HUES6 (cell line): ENCODE data around the gene ARPC2.

Experiments used
- H3K27ac ChIP-seq: 2 replicates; pipeline ENCODE4 v1.7.0; 2013; ENCODE audit warnings: low read depth, mild to moderate bottlenecking, low read length, inconsistent platforms
- H3K27me3 ChIP-seq: 2 replicates; pipeline ENCODE4 v1.6.1; 2013; ENCODE audit warnings: low read length; ENCODE audit not compliant: control insufficient read depth, insufficient read depth
- H3K36me3 ChIP-seq: 2 replicates; pipeline ENCODE4 v1.6.1; 2013; ENCODE audit warnings: low read length; ENCODE audit not compliant: control insufficient read depth, insufficient read depth
- H3K4me1 ChIP-seq: 2 replicates; pipeline ENCODE4 v1.6.1; 2013; ENCODE audit warnings: low read length; ENCODE audit not compliant: control insufficient read depth, insufficient read depth
- H3K4me3 ChIP-seq: 2 replicates; pipeline ENCODE4 v1.5.1; 2013; ENCODE audit warnings: low read depth, low read length
- H3K9ac ChIP-seq: one replicate; pipeline ENCODE4 v1.6.1; 2013; ENCODE audit warnings: mild to moderate bottlenecking, low read length
- H3K9me3 ChIP-seq: 2 replicates; pipeline ENCODE4 v1.6.1; 2013; ENCODE audit warnings: low read depth, low read length; ENCODE audit not compliant: control insufficient read depth, insufficient read depth

ARPC2 gene

GRCh38 chr2:218186876-218187275, 30.1 kb upstream of the ARPC2 start:
- H3K9ac ChIP-seq = no peak overlapping the region
- H3K4me3 ChIP-seq = no peak overlapping the region
- no peaks in the 10 kb centered on the region for H3K4me1 ChIP-seq
- no peak overlapping the region for H3K27ac ChIP-seq
- H3K36me3 ChIP-seq = no peaks in the 10 kb centered on the region
- H3K27me3 ChIP-seq = no peaks in the 10 kb centered on the region
- no peaks in the 10 kb centered on the region for H3K9me3 ChIP-seq

- no peaks in the 10 kb centered on the region for H3K9me3 ChIP-seq
- H3K9ac ChIP-seq = no peak overlapping the region
- H3K4me1 ChIP-seq = 0 out of 2 replicates have a peak, but pooled peaks cover 2% of the 10 kb centered on the region
- no peak overlapping the region for H3K27ac ChIP-seq
- no peaks in the 10 kb centered on the region for H3K27me3 ChIP-seq
- H3K4me3 ChIP-seq = no peak overlapping the region
- no peaks in the 10 kb centered on the region for H3K36me3 ChIP-seq
Observed at GRCh38 chr2:218187296-218188015, 29.5 kb upstream of the ARPC2 start.

- Histone ChIP-seq H3K27ac (no peak overlapping the region), H3K9me3 (no peaks in the 10 kb centered on the region), H3K4me1 (0 out of 2 replicates have a peak, but pooled peaks cover 3% of the 10 kb centered on the region)
Observed at GRCh38 chr2:218188528-218188927, 28.5 kb upstream of the ARPC2 start.

GRCh38 chr2:218192902-218193430, 24.0 kb upstream of the ARPC2 start:
- no peak overlapping the region for H3K27ac ChIP-seq
- no peaks in the 10 kb centered on the region for H3K36me3 ChIP-seq
- H3K27me3 ChIP-seq = no peaks in the 10 kb centered on the region
- H3K4me1 ChIP-seq = 0 out of 2 replicates have a peak, but pooled peaks cover 3% of the 10 kb centered on the region
- H3K4me3 ChIP-seq = no peak overlapping the region
- H3K9ac ChIP-seq = no peak overlapping the region
- no peaks in the 10 kb centered on the region for H3K9me3 ChIP-seq

More at GRCh38 chr2:218188528-218188927, 28.5 kb upstream of the ARPC2 start:
- Histone ChIP-seq H3K27me3 (no peaks in the 10 kb centered on the region), H3K9ac (no peak overlapping the region), H3K4me3 (no peak overlapping the region), H3K36me3 (no peaks in the 10 kb centered on the region)

- H3K27me3 ChIP-seq = no peaks in the 10 kb centered on the region; the same call in 1 of the 2 replicates
- no peak overlapping the region for H3K9ac ChIP-seq
- H3K9me3 ChIP-seq = no peaks in the 10 kb centered on the region
Observed at GRCh38 chr2:218193701-218194100, 23.3 kb upstream of the ARPC2 start.

GRCh38 chr2:218194880-218195279, 22.1 kb upstream of the ARPC2 start:
- H3K9ac ChIP-seq = no peak overlapping the region
- no peak overlapping the region for H3K4me3 ChIP-seq
- no peaks in the 10 kb centered on the region; the same call in 1 of the 2 replicates for H3K27me3 ChIP-seq
- H3K27ac ChIP-seq = no peak overlapping the region
- H3K9me3 ChIP-seq = no peaks in the 10 kb centered on the region
- H3K36me3 ChIP-seq = no peaks in the 10 kb centered on the region
- H3K4me1 ChIP-seq = 0 out of 2 replicates have a peak, but pooled peaks cover 3% of the 10 kb centered on the region

More at GRCh38 chr2:218193701-218194100, 23.3 kb upstream of the ARPC2 start:
- Histone ChIP-seq H3K36me3 (no peaks in the 10 kb centered on the region), H3K27ac (no peak overlapping the region), H3K4me1 (0 out of 2 replicates have a peak, but pooled peaks cover 3% of the 10 kb centered on the region), H3K4me3 (no peak overlapping the region)

GRCh38 chr2:218196974-218197373, 20.0 kb upstream of the ARPC2 start:
- H3K36me3 ChIP-seq = no peaks in the 10 kb centered on the region
- no peak overlapping the region for H3K9ac ChIP-seq
- H3K4me1 ChIP-seq = 0 out of 2 replicates have a peak, but pooled peaks cover 3% of the 10 kb centered on the region
- H3K27me3 ChIP-seq = no peaks in the 10 kb centered on the region; the same call in 1 of the 2 replicates
- no peak overlapping the region for H3K4me3 ChIP-seq
- H3K27ac ChIP-seq = no peak overlapping the region
- no peaks in the 10 kb centered on the region for H3K9me3 ChIP-seq

GRCh38 chr2:218202266-218202665, 14.7 kb upstream of the ARPC2 start:
- Histone ChIP-seq H3K9ac (no peak overlapping the region), H3K4me3 (no peak overlapping the region), H3K9me3 (no peaks in the 10 kb centered on the region), H3K36me3 (no peaks in the 10 kb centered on the region), H3K27me3 (no peaks in the 10 kb centered on the region; the same call in 1 of the 2 replicates), H3K4me1 (no peaks in the 10 kb centered on the region), H3K27ac (no peak overlapping the region)

GRCh38 chr2:218209078-218209477, 7.9 kb upstream of the ARPC2 start:
- Histone ChIP-seq H3K4me1 (no peaks in the 10 kb centered on the region), H3K4me3 (no peak overlapping the region), H3K9me3 (no peaks in the 10 kb centered on the region), H3K9ac (no peak overlapping the region), H3K27ac (no peak overlapping the region), H3K27me3 (no peaks in the 10 kb centered on the region), H3K36me3 (no peaks in the 10 kb centered on the region)

GRCh38 chr2:218214116-218214515, 2.9 kb upstream of the ARPC2 start:
- Histone ChIP-seq H3K9ac (no peak overlapping the region), H3K27ac (no peak overlapping the region), H3K9me3 (no peaks in the 10 kb centered on the region), H3K36me3 (no peaks in the 10 kb centered on the region), H3K27me3 (no peaks in the 10 kb centered on the region), H3K4me1 (peaks cover 12% of the 10 kb centered on the region), H3K4me3 (no peak overlapping the region)

- H3K9ac ChIP-seq = peak overlapping the region; percentile 58
- H3K27ac ChIP-seq = no peak overlapping the region
- peaks cover 9% of the 10 kb centered on the region for H3K36me3 ChIP-seq
- H3K4me3 ChIP-seq = peak overlapping the region; percentile 76
- no peaks in the 10 kb centered on the region for H3K9me3 ChIP-seq
- no peaks in the 10 kb centered on the region for H3K27me3 ChIP-seq
- H3K4me1 ChIP-seq = peaks cover 21% of the 10 kb centered on the region
Observed at GRCh38 chr2:218216336-218216673, 684 bp upstream of the ARPC2 start.
